ENCODE measurements around the gene MOV10L1. TPM values are rescaled to one million over a fixed set of nuclear protein-coding genes. Genes with fewer than 3 reads are reported as not detected.

The MOV10L1 gene
- total RNA-seq, 2 donors from 2014 or later: 0.27 to 0.50 TPM

- peak; percentile 77 for TF ChIP-seq CTCF (IDR thresholded peaks at IDR 0.05)
- H3K9ac ChIP-seq (ENCODE audit: low read depth in 2 of 2, low read length in 2 of 2): no peak overlapping the region
- no peaks in the 10 kb centered on the region for H3K9me3 ChIP-seq
- peak; percentile 61 for DNase-seq
- intact Hi-C loops (cut with DNase I): loop anchor here (10.0 kb wide), 1 partner anchor 224 kb away; no protein-coding TSS in a partner anchor
- H3K27me3 ChIP-seq: no peaks in the 10 kb centered on the region
- no peak overlapping the region for H3K4me3 ChIP-seq
- no peaks in the 10 kb centered on the region for H3K36me3 ChIP-seq
- H3K4me1 ChIP-seq: no peaks in the 10 kb centered on the region
- no peak overlapping the region for H3K27ac ChIP-seq
Observed at GRCh38 chr22:50148991-50149721, 59.4 kb downstream of the MOV10L1 start.

GRCh38 chr22:50150161-50151129, 60.6 kb downstream of the MOV10L1 start:
- H3K36me3 ChIP-seq: no peaks in the 10 kb centered on the region
- no peaks in the 10 kb centered on the region for H3K4me1 ChIP-seq
- no peaks in the 10 kb centered on the region for H3K27me3 ChIP-seq
- H3K27ac ChIP-seq: no peak overlapping the region
- intact Hi-C loops (cut with DNase I): loop anchor here (2.0 kb wide), 1 partner anchor 58 kb away; no protein-coding TSS in a partner anchor
- H3K9ac ChIP-seq (ENCODE audit: low read depth in 2 of 2, low read length in 2 of 2): no peak overlapping the region
- no peak for TF ChIP-seq CTCF (IDR thresholded peaks at IDR 0.05)
- H3K9me3 ChIP-seq: no peaks in the 10 kb centered on the region
- DNase-seq: no peak
- no peak overlapping the region for H3K4me3 ChIP-seq

GRCh38 chr22:50151571-50152537, 62.0 kb downstream of the MOV10L1 start:
- H3K4me3 ChIP-seq: no peak overlapping the region
- no peaks in the 10 kb centered on the region for H3K36me3 ChIP-seq
- no peak for TF ChIP-seq CTCF (IDR thresholded peaks at IDR 0.05)
- intact Hi-C loops (cut with DNase I): loop anchor here (2.0 kb wide), 1 partner anchor 57 kb away; no protein-coding TSS in a partner anchor
- H3K9me3 ChIP-seq: no peaks in the 10 kb centered on the region
- no peaks in the 10 kb centered on the region for H3K27me3 ChIP-seq
- no peaks in the 10 kb centered on the region for H3K4me1 ChIP-seq
- H3K9ac ChIP-seq (ENCODE audit: low read depth in 2 of 2, low read length in 2 of 2): no peak overlapping the region
- no peak overlapping the region for H3K27ac ChIP-seq
- no peak for DNase-seq

- H3K4me3 ChIP-seq: no peak overlapping the region
- H3K9ac ChIP-seq (ENCODE audit: low read depth in 2 of 2, low read length in 2 of 2): no peak overlapping the region
- no peaks in the 10 kb centered on the region for H3K27me3 ChIP-seq
- H3K36me3 ChIP-seq: no peaks in the 10 kb centered on the region
- no peaks in the 10 kb centered on the region for H3K4me1 ChIP-seq
- TF ChIP-seq CTCF (IDR thresholded peaks at IDR 0.05): no peak
- intact Hi-C loops (cut with DNase I): no loop called here
- no peak overlapping the region for H3K27ac ChIP-seq
- no peaks in the 10 kb centered on the region for H3K9me3 ChIP-seq
- DNase-seq: no peak
Observed at GRCh38 chr22:50153056-50153755, 63.4 kb downstream of the MOV10L1 start.

Data from colonic mucosa (tissue), 4 donors.